Muscle layer of colon (tissue), 2 donors: ENCODE measurements around the gene EIF2A.

Experiments
- H3K27ac ChIP-seq: one replicate; pipeline ENCODE4 v1.7.0; 2013; ENCODE audit warnings: low read depth, mild to moderate bottlenecking, low read length, moderate library complexity
- H3K27me3 ChIP-seq, 2 donors: one replicate each; pipeline ENCODE4 v1.7.0; 2013; ENCODE audit warnings: low read length in 2 of 2, mild to moderate bottlenecking in 2 of 2; ENCODE audit not compliant: insufficient read depth in 2 of 2, control insufficient read depth in 1 of 2
- H3K36me3 ChIP-seq: one replicate; pipeline ENCODE4 v1.7.0; 2013; ENCODE audit warnings: mild to moderate bottlenecking, low read length; ENCODE audit not compliant: insufficient read depth
- H3K4me1 ChIP-seq: one replicate; pipeline ENCODE4 v1.7.0; 2013; ENCODE audit warnings: mild to moderate bottlenecking, low read length; ENCODE audit not compliant: insufficient read depth
- H3K4me3 ChIP-seq, 2 donors: one replicate each; pipeline ENCODE4 v1.7.0; 2013; ENCODE audit warnings: low read length in 2 of 2, low read depth in 1 of 2, mild to moderate bottlenecking in 1 of 2, moderate library complexity in 1 of 2
- H3K9ac ChIP-seq: one replicate; pipeline ENCODE4 v1.7.0; 2013; ENCODE audit warnings: low read length
- H3K9me3 ChIP-seq: one replicate; pipeline ENCODE4 v1.7.0; 2013; ENCODE audit warnings: mild to moderate bottlenecking, low read length
- donor health status: abdominal sarcoma.
- donor health status: Adenocarcinoma of cecum.

Gene EIF2A

GRCh38 chr3:150521463-150521862, 25.1 kb upstream of the EIF2A start:
- Histone ChIP-seq H3K9me3 (no peaks in the 10 kb centered on the region), H3K27ac (no peak overlapping the region), H3K27me3 (no peaks in the 10 kb centered on the region), H3K36me3 (no peaks in the 10 kb centered on the region), H3K9ac (no peak overlapping the region), H3K4me3 (no peak overlapping the region), H3K4me1 (no peaks in the 10 kb centered on the region)

- Histone ChIP-seq H3K27me3 (no peaks in the 10 kb centered on the region), H3K9me3 (no peaks in the 10 kb centered on the region), H3K27ac (no peak overlapping the region), H3K9ac (no peak overlapping the region), H3K4me3 (no peak overlapping the region), H3K4me1 (no peaks in the 10 kb centered on the region), H3K36me3 (no peaks in the 10 kb centered on the region)
Measured at GRCh38 chr3:150523538-150523937, 23.0 kb upstream of the EIF2A start.

GRCh38 chr3:150527464-150528255, 18.9 kb upstream of the EIF2A start:
- no peak overlapping the region for H3K9ac ChIP-seq
- H3K27me3 ChIP-seq = no peaks in the 10 kb centered on the region
- no peak overlapping the region for H3K4me3 ChIP-seq
- H3K4me1 ChIP-seq = no peaks in the 10 kb centered on the region
- H3K27ac ChIP-seq = no peak overlapping the region
- H3K9me3 ChIP-seq = no peaks in the 10 kb centered on the region
- no peaks in the 10 kb centered on the region for H3K36me3 ChIP-seq

GRCh38 chr3:150528354-150528797, 18.2 kb upstream of the EIF2A start:
- H3K27ac ChIP-seq = no peak overlapping the region

GRCh38 chr3:150531775-150532174, 14.8 kb upstream of the EIF2A start:
- no peaks in the 10 kb centered on the region for H3K36me3 ChIP-seq
- no peaks in the 10 kb centered on the region for H3K9me3 ChIP-seq
- no peak overlapping the region for H3K4me3 ChIP-seq
- H3K9ac ChIP-seq = no peak overlapping the region
- H3K4me1 ChIP-seq = no peaks in the 10 kb centered on the region
- H3K27me3 ChIP-seq = no peaks in the 10 kb centered on the region
- no peak overlapping the region for H3K27ac ChIP-seq

More at GRCh38 chr3:150528354-150528797, 18.2 kb upstream of the EIF2A start:
- H3K9me3 ChIP-seq = no peaks in the 10 kb centered on the region
- no peaks in the 10 kb centered on the region for H3K36me3 ChIP-seq
- no peak overlapping the region for H3K4me3 ChIP-seq
- H3K4me1 ChIP-seq = no peaks in the 10 kb centered on the region
- H3K27me3 ChIP-seq = no peaks in the 10 kb centered on the region
- H3K9ac ChIP-seq = no peak overlapping the region

- Histone ChIP-seq H3K4me1 (no peaks in the 10 kb centered on the region), H3K36me3 (no peaks in the 10 kb centered on the region), H3K27ac (no peak overlapping the region), H3K9ac (no peak overlapping the region), H3K27me3 (no peaks in the 10 kb centered on the region), H3K4me3 (no peak overlapping the region), H3K9me3 (no peaks in the 10 kb centered on the region)
Measured at GRCh38 chr3:150535204-150535603, 11.4 kb upstream of the EIF2A start.

- H3K4me1 ChIP-seq = peaks cover 10% of the 10 kb centered on the region
- no peaks in the 10 kb centered on the region for H3K9me3 ChIP-seq
- peaks cover 5% of the 10 kb centered on the region for H3K36me3 ChIP-seq
- H3K9ac ChIP-seq = no peak overlapping the region
- H3K27me3 ChIP-seq = no peaks in the 10 kb centered on the region
- no peak overlapping the region for H3K4me3 ChIP-seq
- no peak overlapping the region for H3K27ac ChIP-seq
Measured at GRCh38 chr3:150538324-150539208, 8.0 kb upstream of the EIF2A start.

- Histone ChIP-seq H3K4me3 (no peak overlapping the region), H3K27me3 (no peaks in the 10 kb centered on the region), H3K4me1 (peaks cover 23% of the 10 kb centered on the region), H3K9ac (no peak overlapping the region), H3K27ac (no peak overlapping the region), H3K9me3 (no peaks in the 10 kb centered on the region), H3K36me3 (peaks cover 12% of the 10 kb centered on the region)
Measured at GRCh38 chr3:150540297-150540696, 6.3 kb upstream of the EIF2A start.

- Histone ChIP-seq H3K27me3 (no peaks in the 10 kb centered on the region), H3K9me3 (no peaks in the 10 kb centered on the region), H3K36me3 (peaks cover 12% of the 10 kb centered on the region), H3K4me3 (no peak overlapping the region), H3K4me1 (peaks cover 23% of the 10 kb centered on the region), H3K27ac (no peak overlapping the region), H3K9ac (no peak overlapping the region)
Measured at GRCh38 chr3:150540991-150541390, 5.6 kb upstream of the EIF2A start.

- Histone ChIP-seq H3K4me1 (peaks cover 34% of the 10 kb centered on the region), H3K9ac (no peak overlapping the region), H3K27ac (no peak overlapping the region)
Measured at GRCh38 chr3:150543128-150543527, 3.5 kb upstream of the EIF2A start.

GRCh38 chr3:150543531-150543930, 3.1 kb upstream of the EIF2A start:
- Histone ChIP-seq H3K4me3 (no peak overlapping the region), H3K27me3 (no peaks in the 10 kb centered on the region), H3K9ac (no peak overlapping the region), H3K4me1 (peaks cover 38% of the 10 kb centered on the region), H3K9me3 (no peaks in the 10 kb centered on the region), H3K27ac (no peak overlapping the region), H3K36me3 (peaks cover 12% of the 10 kb centered on the region)

More at GRCh38 chr3:150543128-150543527, 3.5 kb upstream of the EIF2A start:
- Histone ChIP-seq H3K9me3 (no peaks in the 10 kb centered on the region), H3K4me3 (no peak overlapping the region), H3K27me3 (no peaks in the 10 kb centered on the region), H3K36me3 (peaks cover 12% of the 10 kb centered on the region)
